OCI-LY7 (cell line): ENCODE data around the gene SCYL2. TPM values are rescaled to one million over a fixed set of nuclear protein-coding genes. Genes with fewer than 3 reads are reported as not detected.

ENCODE experiments used
- BruUV-seq: library from RNA; stranded (reverse); fragments of 400-500 nt; replicated peaks from 2 replicates; lab custom pipeline; 2021; lab: Mats Ljungman, UMichigan
- CTCF ChIA-PET: fragments of 300-600 bp; sonication (Branson Sonifier 250); formaldehyde crosslinking; loops from one replicate; lab custom pipeline; 2022; ENCODE audit warnings: antibody characterized with exemption; ENCODE audit not compliant: unreplicated experiment; lab: Charles Lee
- POLR2A ChIA-PET: fragments of 300-600 bp; sonication (Branson Sonifier 250); formaldehyde crosslinking; loops from one replicate; lab custom pipeline; 2022; ENCODE audit warnings: antibody characterized with exemption; lab: Charles Lee
- DNase-seq: peaks from one replicate; pipeline ENCODE4 v3.0.0-alpha.2; 2015; ENCODE audit warnings: low spot score
- H2AFZ ChIP-seq: fragments of 200-600 bp; sonication (generic), shearing (Covaris generic); 2 replicates; pipeline ENCODE4 v1.6.1; 2014; ENCODE audit warnings: mild to moderate bottlenecking, antibody characterized with exemption, low read length, moderate library complexity
- H3K27ac ChIP-seq: fragments of 200-600 bp; sonication (generic); 2 replicates; pipeline ENCODE4 v1.5.1; 2014; ENCODE audit warnings: mixed run types, low read depth, mild to moderate bottlenecking, moderate library complexity, low read length, inconsistent platforms; ENCODE audit not compliant: poor library complexity, severe bottlenecking
- H3K36me3 ChIP-seq: fragments of 200-600 bp; sonication (generic); 2 replicates; pipeline ENCODE4 v1.6.1; 2014; ENCODE audit warnings: mild to moderate bottlenecking, antibody characterized with exemption, low read length, moderate library complexity, mixed read lengths; ENCODE audit not compliant: insufficient read depth
- H3K4me1 ChIP-seq: fragments of 200-600 bp; sonication (generic); 2 replicates; pipeline ENCODE4 v1.5.1; 2014; ENCODE audit warnings: mild to moderate bottlenecking, low read length; ENCODE audit not compliant: insufficient read depth, poor library complexity, severe bottlenecking
- H3K4me2 ChIP-seq: fragments of 200-600 bp; sonication (generic); 2 replicates; pipeline ENCODE4 v1.6.1; 2014; ENCODE audit warnings: mild to moderate bottlenecking, low read length
- H3K4me3 ChIP-seq: fragments of 200-600 bp; sonication (generic); 2 replicates; pipeline ENCODE4 v1.5.1; 2014; ENCODE audit warnings: mild to moderate bottlenecking, low read depth, low read length; ENCODE audit not compliant: poor library complexity, severe bottlenecking
- H3K79me2 ChIP-seq: fragments of 200-600 bp; sonication (generic); 2 replicates; pipeline ENCODE4 v1.6.1; 2016; ENCODE audit warnings: low read depth, mild to moderate bottlenecking, low read length, moderate library complexity, mixed read lengths; ENCODE audit not compliant: insufficient read depth
- H3K9me2 ChIP-seq: fragments of 200-600 bp; sonication (generic); 2 replicates; pipeline ENCODE4 v1.6.1; 2016; ENCODE audit warnings: mild to moderate bottlenecking, low read length, mixed read lengths; ENCODE audit not compliant: insufficient read depth
- H3K9me3 ChIP-seq: fragments of 200-600 bp; sonication (generic); 2 replicates; pipeline ENCODE4 v1.6.1; 2014; ENCODE audit warnings: mild to moderate bottlenecking, mixed run types, low read length, mixed read lengths
- H4K20me1 ChIP-seq: fragments of 200-600 bp; sonication (generic); 2 replicates; pipeline ENCODE4 v1.6.1; 2014; ENCODE audit warnings: mild to moderate bottlenecking, antibody characterized with exemption, low read length, moderate library complexity, mixed read lengths; ENCODE audit not compliant: insufficient read depth
- CTCF ChIP-seq: fragments of 200-600 bp; sonication (generic); conservative IDR thresholded peaks from 2 replicates; pipeline ENCODE4 v1.5.1; 2014; ENCODE audit warnings: mild to moderate bottlenecking, antibody characterized with exemption, low read length, moderate library complexity, mixed read lengths
- EZH2phosphoT487 ChIP-seq: fragments of 200-600 bp; sonication (generic); IDR thresholded peaks from 2 replicates; pipeline ENCODE4 v1.6.1; 2018; ENCODE audit warnings: low read depth, borderline replicate concordance, mild to moderate bottlenecking, mixed run types, antibody characterized with exemption, low read length, moderate library complexity, mixed read lengths
- intact Hi-C: fragments of 100-400 bp; cut with micrococcal nuclease; formaldehyde crosslinking; loops from one replicate; pipeline ENCODE4 v1.10.0; 2022; ENCODE audit not compliant: unreplicated experiment
- total RNA-seq, 2 experiments: library from RNA; depleted of rRNA in 1 of 2; stranded (reverse); fragments of >200 nt in 1 of 2; shearing (Covaris generic) in 1 of 2; gene quantifications; 2 replicates each; pipeline ENCODE4 v1.2.3, GENCODE V29; 2014 to 2022

The SCYL2 gene
- total RNA-seq, 2 experiments from 2014 or later: 13.9 to 30.7 TPM

GRCh38 chr12:100383586-100384558 lies 116.9 kb downstream of the SCYL2 start:
- Histone ChIP-seq H3K4me1 (no peaks in the 10 kb centered on the region), H4K20me1 (no peaks in the 10 kb centered on the region), H3K9me2 (no peaks in the 10 kb centered on the region), H3K4me3 (no peak overlapping the region), H3K9me3 (no peaks in the 10 kb centered on the region), H3K79me2 (no peaks in the 10 kb centered on the region), H2AFZ (no peak overlapping the region), H3K27ac (no peak overlapping the region), H3K36me3 (no peaks in the 10 kb centered on the region), H3K4me2 (no peak overlapping the region)
- TF ChIP-seq EZH2phosphoT487 (no peak), CTCF (no peak)
- intact Hi-C loops: no loop called here
- ChIA-PET POLR2A (interaction anchor here (0.6 to 0.9 kb wide), 5 partner anchors 23 to 1591 kb away, joined by 3 read pairs; no protein-coding TSS in a partner anchor), CTCF (no interaction called here)
- no peak for DNase-seq
- BruUV-seq: no TSS peak

GRCh38 chr12:100384559-100384935 lies 117.6 kb downstream of the SCYL2 start:
- Histone ChIP-seq H2AFZ (no peak overlapping the region), H3K36me3 (no peaks in the 10 kb centered on the region), H3K9me2 (no peaks in the 10 kb centered on the region), H3K27ac (no peak overlapping the region), H3K4me3 (no peak overlapping the region), H3K9me3 (no peaks in the 10 kb centered on the region), H3K4me2 (no peak overlapping the region), H3K79me2 (no peaks in the 10 kb centered on the region), H4K20me1 (no peaks in the 10 kb centered on the region), H3K4me1 (no peaks in the 10 kb centered on the region)
- CTCF ChIA-PET: no interaction called here
- POLR2A ChIA-PET: interaction anchor here (0.7 kb wide), 2 partner anchors 20 to 1592 kb away, joined by 3 to 5 read pairs; no protein-coding TSS in a partner anchor
- no peak for DNase-seq
- no peak for TF ChIP-seq CTCF
- intact Hi-C loops: no loop called here
- BruUV-seq: no TSS peak

GRCh38 chr12:100388382-100388781 lies 121.4 kb downstream of the SCYL2 start:
- no peaks in the 10 kb centered on the region for H4K20me1 ChIP-seq
- no peaks in the 10 kb centered on the region for H3K9me3 ChIP-seq
- no peak for DNase-seq
- H2AFZ ChIP-seq: no peak overlapping the region
- H3K4me2 ChIP-seq: no peak overlapping the region
- no peaks in the 10 kb centered on the region for H3K9me2 ChIP-seq
- H3K79me2 ChIP-seq: no peaks in the 10 kb centered on the region
- no peak overlapping the region for H3K4me3 ChIP-seq
- ChIA-PET POLR2A (no interaction called here), CTCF (no interaction called here)
- no peaks in the 10 kb centered on the region for H3K4me1 ChIP-seq
- no peak for TF ChIP-seq CTCF
- TF ChIP-seq EZH2phosphoT487: no peak
- no peaks in the 10 kb centered on the region for H3K36me3 ChIP-seq
- H3K27ac ChIP-seq: no peak overlapping the region
- BruUV-seq: no TSS peak
- intact Hi-C loops: no loop called here
